Epithelial cell of proximal tubule (primary cell): ENCODE data around the gene NAALAD2. TPM values are rescaled to one million over a fixed set of nuclear protein-coding genes. Genes with fewer than 3 reads are reported as not detected.
A peak's percentile ranks its signal among the peaks of the same experiment; 100 is the strongest.
"Not testable (repeated sequence)": the region's sequence is repeated elsewhere in the genome, so short reads cannot be mapped to it uniquely, and the experiment has no call there.

Source experiments
- DNase-seq: peaks from one replicate; pipeline ENCODE4 v3.0.0-alpha.2; 2011; ENCODE audit warnings: low read depth
- H3K4me3 ChIP-seq: 2 replicates; pipeline ENCODE4 v1.5.1; 2011; ENCODE audit warnings: low read depth, mild to moderate bottlenecking, low read length
- total RNA-seq: library from RNA; depleted of rRNA; stranded (reverse); fragments of >200 nt; gene quantifications from 2 replicates; pipeline ENCODE4 v1.2.3, GENCODE V29; 2015
- TF ChIP-seq, protein P1 (sequence below): conservative IDR thresholded peaks from 2 replicates; pipeline ENCODE4 v1.5.1; 2012; ENCODE audit warnings: low read depth, mild to moderate bottlenecking, low read length

The NAALAD2 gene
- total RNA-seq = 0.23 and 0.43 TPM in 2 replicates

GRCh38 chr11:90134478-90135003 is at the start of gene NAALAD2:
TSS of gene NAALAD2 (plus strand) at chr11:90134663. CDS start at chr11:90134759, 96 bp downstream.
- DNase-seq = no peak
- TF ChIP-seq, protein P1, sequence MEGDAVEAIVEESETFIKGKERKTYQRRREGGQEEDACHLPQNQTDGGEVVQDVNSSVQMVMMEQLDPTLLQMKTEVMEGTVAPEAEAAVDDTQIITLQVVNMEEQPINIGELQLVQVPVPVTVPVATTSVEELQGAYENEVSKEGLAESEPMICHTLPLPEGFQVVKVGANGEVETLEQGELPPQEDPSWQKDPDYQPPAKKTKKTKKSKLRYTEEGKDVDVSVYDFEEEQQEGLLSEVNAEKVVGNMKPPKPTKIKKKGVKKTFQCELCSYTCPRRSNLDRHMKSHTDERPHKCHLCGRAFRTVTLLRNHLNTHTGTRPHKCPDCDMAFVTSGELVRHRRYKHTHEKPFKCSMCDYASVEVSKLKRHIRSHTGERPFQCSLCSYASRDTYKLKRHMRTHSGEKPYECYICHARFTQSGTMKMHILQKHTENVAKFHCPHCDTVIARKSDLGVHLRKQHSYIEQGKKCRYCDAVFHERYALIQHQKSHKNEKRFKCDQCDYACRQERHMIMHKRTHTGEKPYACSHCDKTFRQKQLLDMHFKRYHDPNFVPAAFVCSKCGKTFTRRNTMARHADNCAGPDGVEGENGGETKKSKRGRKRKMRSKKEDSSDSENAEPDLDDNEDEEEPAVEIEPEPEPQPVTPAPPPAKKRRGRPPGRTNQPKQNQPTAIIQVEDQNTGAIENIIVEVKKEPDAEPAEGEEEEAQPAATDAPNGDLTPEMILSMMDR = no peak
- peak within 1 kb of the TSS; percentile 52 for H3K4me3 ChIP-seq

DNA sequence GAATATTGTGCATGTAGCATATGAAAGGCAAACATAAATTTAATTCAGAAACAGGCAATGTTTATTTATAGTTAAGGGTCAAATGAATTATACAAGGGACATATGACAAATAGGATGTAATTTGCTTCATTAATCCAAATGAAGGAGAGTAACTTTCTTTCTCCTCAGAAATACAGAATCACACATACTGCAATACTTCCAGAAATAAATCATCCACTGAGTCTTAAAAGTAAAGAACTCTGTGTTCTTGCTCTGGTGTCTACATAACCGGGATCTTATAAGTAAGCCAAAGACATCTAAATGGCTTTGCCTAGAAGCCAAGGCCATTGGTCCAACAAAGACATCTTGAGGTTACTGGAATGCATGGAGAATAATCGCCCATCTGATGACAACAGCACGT is 48.8 kb upstream of the NAALAD2 start, which contains the start of gene UBTFL1:
TSS of gene UBTFL1 (plus strand) at position 301 of the 400 bp plus-strand sequence. CDS start at position 301, 0 bp downstream.
- not testable (repeated sequence) for DNase-seq, H3K4me3 ChIP-seq

DNA sequence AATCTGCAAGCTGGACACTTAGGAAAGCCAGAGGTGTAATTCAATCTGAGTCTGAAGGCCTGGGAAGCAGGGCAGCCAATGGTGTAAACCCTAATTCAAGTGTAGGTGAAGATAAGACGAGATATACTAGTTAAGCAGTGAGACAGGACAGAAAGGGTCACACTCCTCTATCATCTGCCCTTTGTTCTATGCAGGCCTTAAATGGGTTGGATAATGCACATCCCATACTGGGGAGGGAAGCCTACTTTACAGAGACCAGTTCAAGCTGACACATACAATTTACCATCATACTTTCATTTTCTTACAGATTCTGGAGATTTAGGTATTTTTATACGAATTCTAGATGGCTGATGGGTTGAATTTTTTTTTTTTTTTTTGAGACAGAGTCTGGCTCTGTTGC is 45.7 kb upstream of the NAALAD2 start:
- not testable (repeated sequence) for H3K4me3 ChIP-seq, DNase-seq

GRCh38 chr11:90095230-90095924 is 39.1 kb upstream of the NAALAD2 start:
- H3K4me3 ChIP-seq, DNase-seq: not testable (repeated sequence)

DNA sequence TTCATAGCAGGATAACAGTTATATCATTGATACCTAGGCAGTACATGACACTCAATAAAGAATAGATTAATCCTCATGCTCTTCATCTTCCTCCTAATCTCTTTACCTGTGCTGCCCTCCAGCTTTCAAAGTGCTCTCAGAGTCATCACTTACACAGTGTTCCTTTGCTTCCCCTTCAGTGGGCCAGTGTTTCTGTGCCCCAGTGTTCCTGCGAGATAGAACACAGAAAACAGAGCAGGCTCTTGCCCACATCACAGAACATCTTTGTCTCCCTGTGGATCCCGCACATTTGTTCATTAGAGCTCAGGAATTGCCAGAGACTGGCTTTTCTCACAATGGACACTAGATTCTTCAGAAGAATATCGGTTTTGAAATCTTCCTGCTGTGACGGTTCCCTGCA is 36.2 kb upstream of the NAALAD2 start:
- H3K4me3 ChIP-seq, DNase-seq: not testable (repeated sequence)

DNA sequence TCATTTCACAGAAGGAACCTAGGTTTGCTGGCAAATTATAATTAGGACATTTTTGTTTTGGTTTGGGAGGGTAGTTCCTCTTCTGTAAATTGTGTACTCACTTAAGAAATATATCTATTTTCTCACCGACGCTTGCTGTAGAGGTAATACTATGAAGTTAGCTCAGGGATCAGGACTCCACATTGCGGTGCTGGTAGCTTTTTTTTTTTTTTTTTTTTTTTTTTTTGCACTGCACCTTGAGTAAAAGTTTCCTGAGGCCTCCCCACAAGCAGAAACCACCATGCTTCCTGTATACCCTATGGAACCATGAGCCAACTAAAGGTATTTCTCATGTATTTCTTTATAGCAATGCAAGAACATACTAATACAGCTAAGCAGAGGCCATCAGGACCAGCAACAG is 34.0 kb upstream of the NAALAD2 start:
- no peak for DNase-seq
- H3K4me3 ChIP-seq = no peak overlapping the region
- TF ChIP-seq, protein P1 = no peak

DNA sequence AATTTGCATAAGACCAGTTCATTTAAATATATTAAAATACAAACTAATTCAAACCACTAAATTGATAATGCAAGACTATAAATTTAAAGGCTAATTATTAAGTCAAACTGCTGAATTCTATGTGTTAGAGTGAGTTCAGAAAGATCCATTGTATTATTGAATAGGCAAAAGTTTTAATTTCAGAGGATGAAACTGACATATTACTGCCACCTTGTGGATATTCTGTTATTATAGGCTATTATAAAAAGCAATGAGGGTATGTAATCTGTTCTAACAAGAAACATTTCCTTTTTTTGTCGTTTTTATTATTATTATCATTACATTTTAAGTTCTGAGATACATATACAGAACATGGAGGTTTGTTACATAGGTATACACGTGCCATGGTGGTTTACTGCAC is 20.9 kb upstream of the NAALAD2 start:
- no peak overlapping the region for H3K4me3 ChIP-seq
- no peak for DNase-seq
- TF ChIP-seq, protein P1 = peak; percentile 35

- TF ChIP-seq, protein P1 = no peak
- DNase-seq = no peak
- H3K4me3 ChIP-seq = no peak overlapping the region
Measured at GRCh38 chr11:90120191-90120590, 14.3 kb upstream of the NAALAD2 start.

GRCh38 chr11:90124371-90124770 is 10.1 kb upstream of the NAALAD2 start:
- DNase-seq = no peak
- H3K4me3 ChIP-seq = no peak overlapping the region
- TF ChIP-seq, protein P1 = no peak
